Muscle of leg (tissue), 11 donors: ENCODE data around the gene CYFIP2. TPM values are rescaled to one million over a fixed set of nuclear protein-coding genes. Genes with fewer than 3 reads are reported as not detected.

Experiments
- DNase-seq: peaks from one replicate; pipeline ENCODE4 v3.0.0; 2013
- H3K27ac ChIP-seq: one replicate; pipeline ENCODE4 v1.5.1; 2013; ENCODE audit warnings: mild to moderate bottlenecking, low read length, control low read depth
- H3K27me3 ChIP-seq: one replicate; pipeline ENCODE4 v1.6.1; 2013; ENCODE audit warnings: low read length; ENCODE audit not compliant: control insufficient read depth, insufficient read depth
- H3K36me3 ChIP-seq: one replicate; pipeline ENCODE4 v1.6.1; 2013; ENCODE audit warnings: low read length; ENCODE audit not compliant: control insufficient read depth, insufficient read depth
- H3K4me1 ChIP-seq: one replicate; pipeline ENCODE4 v1.6.1; 2013; ENCODE audit warnings: low read length; ENCODE audit not compliant: control insufficient read depth, insufficient read depth
- H3K4me3 ChIP-seq: one replicate; pipeline ENCODE4 v1.5.1; 2013; ENCODE audit warnings: low read length, control low read depth
- H3K9me3 ChIP-seq: replicated peaks from 2 replicates; pipeline ENCODE4 v1.6.1; 2013; ENCODE audit warnings: low read depth, low read length; ENCODE audit not compliant: control insufficient read depth
- WGBS: methylation state at CpG from one replicate; pipeline ENCODE4 v1.1.5; 2013; ENCODE audit warnings: missing lambda C conversion rate; ENCODE audit not compliant: insufficient coverage; 5-methylcytosine and 5-hydroxymethylcytosine counted together
- polyA plus RNA-seq, 8 donors: library from polyadenylated mRNA; unstranded; fragments of 120-200 nt; gene quantifications; one replicate each; pipeline versions ENCODE4 v1.2.1 to v1.2.3, GENCODE V29; 2013; ENCODE audit warnings: inconsistent platforms in 1 of 8, low replicate concordance in 1 of 8; ENCODE audit not compliant: insufficient read length in 8 of 8, insufficient read depth in 1 of 8
- total RNA-seq: library from RNA; stranded (reverse); fragments of 120-200 nt; gene quantifications from one replicate; pipeline ENCODE4 v1.2.4, GENCODE V29; 2013

CYFIP2 gene
- total and polyA plus RNA-seq, 9 donors = 3.0 to 7.8 (median 4.4) TPM

DNA sequence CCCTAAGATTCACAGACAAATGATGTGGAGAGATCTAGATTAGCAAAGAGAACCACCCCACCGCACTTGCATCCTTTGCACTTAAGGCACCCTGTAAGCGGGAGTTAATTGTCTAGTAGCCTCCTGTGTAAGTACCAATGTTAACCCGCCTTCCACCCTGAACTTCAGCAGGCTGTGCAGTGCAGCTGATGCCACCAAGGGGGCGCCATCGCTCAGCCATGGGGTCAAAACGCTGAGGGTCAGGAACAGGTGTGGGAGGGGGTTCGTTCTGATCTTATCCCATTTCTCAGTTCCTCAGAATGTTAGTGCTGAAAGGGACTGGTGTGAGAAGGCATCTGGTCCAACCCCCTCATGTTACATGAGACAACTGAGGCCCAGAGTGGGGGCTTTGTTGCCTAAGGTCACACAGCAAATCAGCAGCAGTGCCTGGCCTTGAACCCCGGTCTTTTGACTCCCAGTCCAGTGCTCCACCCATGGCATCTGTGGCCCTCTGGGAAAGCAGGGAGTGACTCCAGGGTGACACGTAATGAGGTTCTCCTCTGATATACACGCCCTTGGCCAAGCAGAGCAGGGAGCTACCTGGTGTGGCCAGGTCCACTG is 57.3 kb downstream of the CYFIP2 start:
- Histone ChIP-seq H3K4me1 (no peaks in the 10 kb centered on the region), H3K9me3 (no peaks in the 10 kb centered on the region), H3K36me3 (peaks cover 4% of the 10 kb centered on the region), H3K27me3 (no peaks in the 10 kb centered on the region), H3K27ac (no peak overlapping the region), H3K4me3 (no peak overlapping the region)
- WGBS = 92% methylated on average over 4 of the region's 10 CpGs
- no peak for DNase-seq

DNA sequence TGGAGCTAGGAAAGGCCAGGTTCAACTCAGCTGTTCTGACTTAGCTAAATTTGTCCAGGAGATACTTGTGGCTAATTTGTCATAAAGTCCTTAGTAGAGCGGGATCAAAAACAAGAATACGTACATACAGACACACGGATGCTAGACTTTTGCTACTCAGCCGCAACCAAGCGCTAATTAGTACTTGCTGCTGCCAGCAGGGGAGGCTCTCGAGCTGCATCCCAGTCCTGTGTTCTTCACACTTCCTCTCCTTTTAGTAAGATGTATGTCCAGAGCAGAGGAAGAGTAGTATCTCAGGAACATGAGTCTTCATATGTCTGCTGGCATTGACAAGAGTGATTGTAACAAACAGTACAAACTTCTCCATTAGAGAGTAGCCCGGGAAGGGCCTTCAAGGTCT is 58.3 kb downstream of the CYFIP2 start:
- Histone ChIP-seq H3K27me3 (no peaks in the 10 kb centered on the region), H3K36me3 (peaks cover 4% of the 10 kb centered on the region), H3K27ac (no peak overlapping the region), H3K9me3 (no peaks in the 10 kb centered on the region), H3K4me3 (no peak overlapping the region), H3K4me1 (no peaks in the 10 kb centered on the region)
- WGBS = 93% methylated on average over 3 of the region's 7 CpGs
- no peak for DNase-seq

GRCh38 chr5:157326440-157327005 is 60.6 kb downstream of the CYFIP2 start:
- no peaks in the 10 kb centered on the region for H3K4me1 ChIP-seq
- 69% methylated on average over 2 of the region's 7 CpGs for WGBS
- no peak overlapping the region for H3K4me3 ChIP-seq
- no peaks in the 10 kb centered on the region for H3K27me3 ChIP-seq
- peaks cover 2% of the 10 kb centered on the region for H3K36me3 ChIP-seq
- no peak for DNase-seq
- H3K9me3 ChIP-seq = no peaks in the 10 kb centered on the region
- H3K27ac ChIP-seq = no peak overlapping the region

- Histone ChIP-seq H3K36me3 (peaks cover 2% of the 10 kb centered on the region), H3K4me3 (no peak overlapping the region), H3K27ac (no peak overlapping the region)
These were observed 61.8 kb downstream of the CYFIP2 start for GRCh38 chr5:157327771-157328170.

GRCh38 chr5:157328277-157328912 is 62.5 kb downstream of the CYFIP2 start:
- H3K4me3 ChIP-seq = no peak overlapping the region
- H3K4me1 ChIP-seq = no peaks in the 10 kb centered on the region
- H3K9me3 ChIP-seq = no peaks in the 10 kb centered on the region
- peak; percentile 87 for DNase-seq
- 51% methylated on average over 5 of the region's 12 CpGs for WGBS
- no peaks in the 10 kb centered on the region for H3K27me3 ChIP-seq
- H3K27ac ChIP-seq = no peak overlapping the region
- H3K36me3 ChIP-seq = peaks cover 2% of the 10 kb centered on the region

More at GRCh38 chr5:157327771-157328170, 61.8 kb downstream of the CYFIP2 start:
- no peaks in the 10 kb centered on the region for H3K9me3 ChIP-seq
- no peaks in the 10 kb centered on the region for H3K4me1 ChIP-seq
- no peaks in the 10 kb centered on the region for H3K27me3 ChIP-seq
- WGBS = 64% methylated on average over 3 of the region's 3 CpGs
- no peak for DNase-seq

- DNase-seq = no peak
- Histone ChIP-seq H3K27ac (no peak overlapping the region), H3K4me1 (no peaks in the 10 kb centered on the region), H3K27me3 (no peaks in the 10 kb centered on the region), H3K36me3 (no peaks in the 10 kb centered on the region), H3K4me3 (no peak overlapping the region), H3K9me3 (no peaks in the 10 kb centered on the region)
- WGBS = 70% methylated on average over 2 of the region's 3 CpGs
These were observed 65.9 kb downstream of the CYFIP2 start for GRCh38 chr5:157331807-157332206.

DNA sequence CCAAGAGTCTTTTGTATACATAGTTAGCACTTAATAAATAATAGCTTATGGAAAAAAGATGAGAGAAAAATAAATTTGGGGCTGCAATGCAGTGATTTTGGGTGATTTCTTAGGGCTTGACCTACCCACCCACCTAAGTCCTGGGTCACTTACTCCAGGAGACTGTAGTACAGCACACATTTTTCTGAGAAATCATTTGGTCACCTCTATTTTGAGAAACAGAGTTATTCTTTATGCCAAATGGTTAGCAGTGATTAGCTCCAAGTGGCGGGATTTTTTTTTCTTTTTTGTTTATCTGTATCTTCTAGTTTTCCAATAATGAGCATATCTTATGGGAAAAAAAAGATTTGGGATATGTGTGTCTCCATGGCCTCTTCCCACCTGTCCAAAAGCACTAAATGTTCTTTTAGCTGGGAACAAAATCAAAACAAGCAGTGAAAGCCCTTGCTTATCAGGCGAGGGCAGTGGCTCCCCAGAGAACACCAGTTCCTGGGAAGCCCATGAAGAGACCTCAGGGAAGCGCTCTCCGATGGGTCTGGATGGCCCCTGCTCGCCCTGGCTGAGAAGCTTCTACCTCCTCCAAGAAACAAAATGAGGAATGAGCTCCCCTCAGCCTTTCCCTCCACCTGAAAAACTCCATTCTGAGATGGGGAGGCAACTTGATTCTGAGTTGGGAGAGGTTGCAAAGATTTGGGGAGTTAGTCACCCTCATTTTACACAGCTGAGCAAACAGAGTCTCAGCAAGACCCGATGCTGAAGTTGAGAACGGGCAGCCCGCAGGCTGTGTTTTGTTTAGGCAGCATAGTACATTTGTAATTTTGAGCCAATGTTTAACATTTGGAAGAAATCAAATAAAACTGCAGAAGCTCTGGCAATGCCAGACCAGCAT is 69.9 kb downstream of the CYFIP2 start:
- WGBS = 73% methylated on average over 3 of the region's 8 CpGs
- H3K4me3 ChIP-seq = no peak overlapping the region
- no peaks in the 10 kb centered on the region for H3K27me3 ChIP-seq
- H3K4me1 ChIP-seq = no peaks in the 10 kb centered on the region
- H3K36me3 ChIP-seq = no peaks in the 10 kb centered on the region
- H3K27ac ChIP-seq = no peak overlapping the region
- no peak for DNase-seq
- no peaks in the 10 kb centered on the region for H3K9me3 ChIP-seq

- Histone ChIP-seq H3K27me3 (no peaks in the 10 kb centered on the region), H3K36me3 (no peaks in the 10 kb centered on the region), H3K4me3 (no peak overlapping the region), H3K9me3 (no peaks in the 10 kb centered on the region), H3K27ac (no peak overlapping the region), H3K4me1 (no peaks in the 10 kb centered on the region)
- no peak for DNase-seq
- WGBS = 52% methylated on average over 2 of the region's 3 CpGs
These were observed 70.5 kb downstream of the CYFIP2 start for GRCh38 chr5:157336423-157336744.

- Histone ChIP-seq H3K4me3 (no peak overlapping the region), H3K9me3 (no peaks in the 10 kb centered on the region), H3K4me1 (no peaks in the 10 kb centered on the region), H3K27ac (no peak overlapping the region), H3K36me3 (no peaks in the 10 kb centered on the region), H3K27me3 (no peaks in the 10 kb centered on the region)
- no peak for DNase-seq
- 75% methylated on average over 1 of the region's 1 CpG for WGBS
These were observed 73.5 kb downstream of the CYFIP2 start for GRCh38 chr5:157339409-157339808.

GRCh38 chr5:157342822-157343402 is 77.0 kb downstream of the CYFIP2 start:
- H3K36me3 ChIP-seq = no peaks in the 10 kb centered on the region
- WGBS = 78% methylated on average over 13 of the region's 16 CpGs

More at GRCh38 chr5:157342822-157343402, 77.0 kb downstream of the CYFIP2 start:
- peaks cover 3% of the 10 kb centered on the region for H3K4me1 ChIP-seq
- H3K4me3 ChIP-seq = no peak overlapping the region
- no peak overlapping the region for H3K27ac ChIP-seq
- no peaks in the 10 kb centered on the region for H3K27me3 ChIP-seq
- no peaks in the 10 kb centered on the region for H3K9me3 ChIP-seq
- no peak for DNase-seq
